Parathyroid adenoma (tissue), 2 donors: ENCODE data around the gene INPP5B.

ENCODE experiments used
- H2AFZ ChIP-seq: fragments of 300-600 bp; sonication (generic); one replicate; pipeline ENCODE4 v1.7.0; 2017; ENCODE audit warnings: antibody characterized with exemption, mild to moderate bottlenecking
- H3K27ac ChIP-seq: fragments of 300-600 bp; sonication (generic); one replicate; pipeline ENCODE4 v1.7.0; 2017
- H3K27me3 ChIP-seq: fragments of 300-600 bp; sonication (generic); one replicate; pipeline ENCODE4 v1.7.0; 2017; ENCODE audit warnings: low read length; ENCODE audit not compliant: control insufficient read depth, insufficient read depth
- H3K36me3 ChIP-seq: fragments of 300-600 bp; sonication (generic); one replicate; pipeline ENCODE4 v1.7.0; 2017; ENCODE audit warnings: low read length; ENCODE audit not compliant: control insufficient read depth, insufficient read depth
- H3K4me1 ChIP-seq: fragments of 300-600 bp; sonication (generic); one replicate; pipeline ENCODE4 v1.7.0; 2017; ENCODE audit warnings: control low read depth
- H3K4me2 ChIP-seq: fragments of 300-600 bp; sonication (generic); one replicate; pipeline ENCODE4 v1.7.0; 2017; ENCODE audit warnings: low read length
- H3K4me3 ChIP-seq: fragments of 300-600 bp; sonication (generic); one replicate; pipeline ENCODE4 v1.7.0; 2017; ENCODE audit warnings: low read depth, low read length
- H3K79me2 ChIP-seq: fragments of 300-600 bp; sonication (generic); one replicate; pipeline ENCODE4 v1.7.0; 2017; ENCODE audit warnings: control low read depth
- H3K9ac ChIP-seq: fragments of 300-600 bp; sonication (generic); one replicate; pipeline ENCODE4 v1.7.0; 2017; ENCODE audit warnings: mild to moderate bottlenecking
- H3K9me3 ChIP-seq: fragments of 300-600 bp; sonication (generic); one replicate; pipeline ENCODE4 v1.7.0; 2017; ENCODE audit warnings: low read length; ENCODE audit not compliant: control insufficient read depth
- TF ChIP-seq, protein P1 (sequence below): fragments of 300-600 bp; sonication (generic); IDR thresholded peaks from one replicate; pipeline ENCODE4 v1.7.0; 2017; ENCODE audit warnings: antibody characterized with exemption, mild to moderate bottlenecking
- donor health status: primary hyperparathyroidism.

Gene INPP5B

DNA sequence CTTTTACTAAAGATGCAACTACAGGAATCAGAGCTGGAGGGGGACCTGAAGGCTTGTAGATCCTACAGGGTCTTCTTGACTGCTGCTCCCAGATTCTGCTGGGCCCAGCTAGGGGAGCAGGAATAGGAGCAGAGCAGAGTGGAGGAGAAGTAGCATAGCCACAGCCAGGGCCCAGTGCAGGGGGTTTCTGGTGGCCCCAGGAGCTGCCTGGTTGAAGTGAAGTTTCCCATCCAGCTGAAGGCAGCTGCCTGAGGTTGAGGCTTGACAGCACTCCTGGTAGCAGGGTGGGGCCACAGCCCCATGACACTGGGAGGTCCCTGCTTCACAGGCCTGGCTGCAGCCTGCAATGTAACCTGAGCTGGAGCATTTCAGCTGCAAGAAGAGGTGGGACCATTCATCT, 2.0 kb upstream of the INPP5B start:
- Histone ChIP-seq H3K9ac (no peak overlapping the region), H3K27me3 (no peaks in the 10 kb centered on the region)
- TF ChIP-seq, protein P1, sequence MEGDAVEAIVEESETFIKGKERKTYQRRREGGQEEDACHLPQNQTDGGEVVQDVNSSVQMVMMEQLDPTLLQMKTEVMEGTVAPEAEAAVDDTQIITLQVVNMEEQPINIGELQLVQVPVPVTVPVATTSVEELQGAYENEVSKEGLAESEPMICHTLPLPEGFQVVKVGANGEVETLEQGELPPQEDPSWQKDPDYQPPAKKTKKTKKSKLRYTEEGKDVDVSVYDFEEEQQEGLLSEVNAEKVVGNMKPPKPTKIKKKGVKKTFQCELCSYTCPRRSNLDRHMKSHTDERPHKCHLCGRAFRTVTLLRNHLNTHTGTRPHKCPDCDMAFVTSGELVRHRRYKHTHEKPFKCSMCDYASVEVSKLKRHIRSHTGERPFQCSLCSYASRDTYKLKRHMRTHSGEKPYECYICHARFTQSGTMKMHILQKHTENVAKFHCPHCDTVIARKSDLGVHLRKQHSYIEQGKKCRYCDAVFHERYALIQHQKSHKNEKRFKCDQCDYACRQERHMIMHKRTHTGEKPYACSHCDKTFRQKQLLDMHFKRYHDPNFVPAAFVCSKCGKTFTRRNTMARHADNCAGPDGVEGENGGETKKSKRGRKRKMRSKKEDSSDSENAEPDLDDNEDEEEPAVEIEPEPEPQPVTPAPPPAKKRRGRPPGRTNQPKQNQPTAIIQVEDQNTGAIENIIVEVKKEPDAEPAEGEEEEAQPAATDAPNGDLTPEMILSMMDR: no peak

DNA sequence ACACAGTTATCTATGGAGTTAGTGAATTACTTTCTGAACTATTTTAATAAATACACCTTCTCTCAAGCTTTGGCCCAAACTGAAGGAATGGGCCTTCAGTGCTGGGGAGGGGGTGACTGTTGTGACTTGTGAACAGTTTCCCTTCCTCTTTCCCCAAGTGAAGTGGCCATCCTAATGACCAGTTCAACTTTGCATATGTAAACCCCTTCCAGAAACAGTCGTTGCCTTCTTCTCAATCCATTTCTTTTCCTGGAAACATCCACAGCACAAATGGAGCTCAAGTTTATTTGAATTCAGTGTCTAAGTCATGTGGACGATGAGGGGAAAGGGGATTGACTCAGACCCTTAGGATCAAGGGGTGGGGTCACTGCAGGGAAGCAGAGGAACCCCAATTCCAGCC, 1.3 kb upstream of the INPP5B start:
- Histone ChIP-seq H3K27me3 (no peaks in the 10 kb centered on the region), H3K36me3 (no peaks in the 10 kb centered on the region), H3K4me1 (peaks cover 4% of the 10 kb centered on the region), H3K27ac (no peak overlapping the region), H3K4me2 (no peak overlapping the region), H3K4me3 (no peak overlapping the region), H2AFZ (no peak overlapping the region), H3K9ac (no peak overlapping the region), H3K79me2 (no peaks in the 10 kb centered on the region), H3K9me3 (no peaks in the 10 kb centered on the region)
- TF ChIP-seq, protein P1: no peak

More for the DNA sequence above, 2.0 kb upstream of the INPP5B start:
- Histone ChIP-seq H3K4me2 (no peak overlapping the region), H3K9me3 (no peaks in the 10 kb centered on the region), H3K79me2 (no peaks in the 10 kb centered on the region), H3K27ac (no peak overlapping the region), H3K4me1 (peaks cover 4% of the 10 kb centered on the region), H3K4me3 (no peak overlapping the region), H3K36me3 (no peaks in the 10 kb centered on the region), H2AFZ (no peak overlapping the region)

DNA sequence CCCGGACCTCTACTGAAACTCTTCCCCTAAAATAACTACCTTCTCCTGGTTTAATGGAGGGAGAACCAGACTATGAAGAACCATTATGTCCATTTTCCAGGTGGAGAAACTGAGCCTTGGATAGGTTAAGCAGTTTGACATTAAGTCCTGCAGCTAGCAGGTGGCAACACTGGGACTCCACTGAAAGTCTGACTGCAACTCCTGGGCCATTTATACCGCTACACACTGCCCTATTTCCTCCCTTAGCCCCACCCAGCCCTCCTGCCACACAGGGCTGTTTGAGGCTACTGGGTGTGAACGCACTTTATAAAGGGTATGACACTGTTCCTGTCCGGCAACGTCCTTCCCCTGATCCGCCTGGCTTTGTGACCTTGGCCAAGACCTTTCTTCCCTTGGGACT, 511 bp upstream of the INPP5B start:
- Histone ChIP-seq H3K27me3 (no peaks in the 10 kb centered on the region), H3K9me3 (no peaks in the 10 kb centered on the region), H2AFZ (peak overlapping the region; percentile 84), H3K4me3 (peak overlapping the region; percentile 83), H3K4me1 (peaks cover 4% of the 10 kb centered on the region), H3K36me3 (no peaks in the 10 kb centered on the region), H3K4me2 (peak overlapping the region; percentile 95), H3K9ac (no peak overlapping the region), H3K79me2 (no peaks in the 10 kb centered on the region), H3K27ac (no peak overlapping the region)
- TF ChIP-seq, protein P1: no peak

DNA sequence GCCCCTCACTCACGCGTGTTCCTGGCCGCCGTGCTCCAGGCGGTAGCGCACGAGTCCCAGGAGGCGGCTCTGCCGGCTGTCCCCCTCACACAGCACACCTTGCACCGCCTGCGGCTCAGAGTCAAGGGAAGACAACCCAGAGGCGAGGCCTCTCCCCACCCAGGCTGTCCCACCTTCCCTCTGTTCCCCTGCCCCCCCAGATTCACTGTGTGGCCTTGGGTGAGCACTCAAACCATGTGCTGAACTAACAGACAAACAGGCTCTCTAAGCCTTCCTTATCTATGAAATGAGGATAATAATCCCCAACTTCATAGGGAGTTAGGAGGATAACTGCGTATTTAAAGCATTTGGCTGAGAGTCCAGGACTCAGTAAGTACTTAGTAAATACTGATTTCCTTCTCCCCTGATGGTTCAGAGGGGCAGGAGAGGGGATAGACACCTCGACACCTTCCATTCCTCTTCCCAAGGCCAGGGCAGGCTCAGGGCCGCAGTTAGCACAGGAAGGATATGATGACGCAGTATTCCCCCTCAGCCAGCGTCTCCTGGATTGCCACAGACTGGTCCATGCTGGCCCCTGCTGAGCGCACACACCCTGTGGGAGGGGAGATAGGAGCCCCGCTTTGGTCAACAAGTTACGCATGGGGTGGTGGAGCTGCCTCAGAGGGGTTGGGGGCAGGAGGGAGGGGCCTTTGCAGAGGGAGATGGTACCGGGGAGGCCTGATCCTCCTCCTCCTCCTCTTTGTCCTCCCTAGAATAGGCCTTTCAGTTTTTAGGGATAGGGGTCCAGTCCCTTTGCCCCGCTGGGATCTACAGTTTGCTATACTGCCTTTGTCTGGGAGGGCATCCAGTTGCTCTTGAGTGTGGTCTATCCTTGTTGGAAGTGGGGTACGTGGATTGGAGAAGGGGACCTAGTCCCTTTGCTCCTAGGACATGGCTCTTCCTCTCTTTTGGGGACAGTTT, 830 bp downstream of the INPP5B start:
- Histone ChIP-seq H3K27me3 (no peaks in the 10 kb centered on the region), H3K4me2 (peak overlapping the region; percentile 95), H3K27ac (peak overlapping the region; percentile 70), H2AFZ (peak overlapping the region; percentile 84), H3K4me3 (peak overlapping the region; percentile 83), H3K9ac (peak overlapping the region; percentile 46), H3K79me2 (no peaks in the 10 kb centered on the region), H3K9me3 (no peaks in the 10 kb centered on the region), H3K4me1 (peaks cover 4% of the 10 kb centered on the region), H3K36me3 (no peaks in the 10 kb centered on the region)
- TF ChIP-seq, protein P1: no peak
